ENCODE data around the gene RELCH.

The RELCH gene

DNA sequence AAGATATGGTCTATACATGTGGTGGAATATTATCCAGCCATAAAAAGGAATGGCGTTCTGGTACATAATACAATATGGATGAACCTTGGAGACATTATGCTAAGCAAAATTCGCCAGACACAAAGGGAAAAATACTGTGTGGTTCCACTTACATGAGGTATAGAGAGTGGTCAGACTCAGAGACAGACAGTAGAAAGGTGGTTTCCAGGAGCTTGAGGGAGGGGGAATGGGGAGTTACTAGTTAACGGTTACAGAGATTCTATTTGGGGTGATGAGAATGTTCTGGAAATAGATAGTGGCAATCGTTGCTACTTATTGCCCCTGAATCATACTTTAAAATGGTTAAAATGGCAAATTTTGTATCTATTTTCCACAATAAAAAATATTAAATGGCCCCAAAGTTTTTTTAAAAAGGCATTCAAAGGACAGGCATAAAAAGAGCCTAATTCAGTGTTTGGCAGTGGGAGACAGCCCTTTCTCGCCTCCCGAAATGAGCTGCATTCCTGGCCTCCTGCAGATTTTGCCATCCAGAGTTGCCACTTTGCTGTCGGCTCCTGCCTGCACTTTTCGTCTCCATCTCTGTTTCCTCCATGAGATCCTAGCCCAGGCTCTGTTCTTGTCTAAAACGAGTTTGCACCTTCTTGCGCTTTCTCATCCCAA, 151.5 kb downstream of the RELCH start:
- no peak for DNase-seq (ENCODE audit: low spot score)

DNA sequence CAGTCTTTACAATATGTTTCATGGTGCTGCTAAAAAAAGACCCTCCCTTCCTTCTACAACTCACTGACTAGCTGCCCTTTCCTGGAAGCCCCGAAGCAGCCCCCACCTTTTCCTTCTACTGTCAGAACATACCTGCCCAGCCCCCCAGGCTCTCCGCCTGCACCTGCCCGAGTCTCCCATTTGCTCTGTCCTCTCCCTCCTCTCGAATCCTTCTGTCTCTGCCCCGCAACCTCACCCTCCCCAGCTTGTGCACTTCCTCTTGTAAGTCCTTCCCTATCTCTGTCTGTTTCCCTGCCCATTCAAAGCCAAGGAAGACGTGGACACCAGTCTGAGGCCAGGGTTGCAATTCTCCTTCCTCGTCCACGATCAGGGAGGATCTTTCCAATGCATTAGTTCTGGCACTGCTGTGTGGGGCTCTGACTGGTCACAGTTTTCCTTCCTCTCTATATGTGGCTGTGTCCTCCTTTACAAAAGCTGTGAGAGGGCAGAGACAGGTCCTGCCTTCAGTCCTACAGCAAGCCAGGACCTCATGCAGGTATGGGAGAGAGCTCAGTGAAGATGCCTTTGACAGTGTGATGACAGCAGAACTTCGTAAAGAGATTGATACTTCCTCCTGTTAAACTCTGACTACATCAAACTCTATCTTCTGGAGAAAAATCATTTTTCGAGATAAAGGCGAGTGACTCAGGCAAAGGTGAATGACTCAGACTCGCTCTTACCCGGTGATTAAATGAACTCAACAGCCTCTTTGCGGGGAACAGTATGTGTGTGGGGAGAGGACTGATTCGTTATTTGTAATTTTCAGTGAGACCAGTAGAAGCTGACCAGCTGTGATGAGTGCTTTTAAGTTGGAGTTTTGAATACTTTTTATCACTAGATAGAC, 152.3 kb downstream of the RELCH start:
- no peak for DNase-seq (ENCODE audit: low spot score)

DNA sequence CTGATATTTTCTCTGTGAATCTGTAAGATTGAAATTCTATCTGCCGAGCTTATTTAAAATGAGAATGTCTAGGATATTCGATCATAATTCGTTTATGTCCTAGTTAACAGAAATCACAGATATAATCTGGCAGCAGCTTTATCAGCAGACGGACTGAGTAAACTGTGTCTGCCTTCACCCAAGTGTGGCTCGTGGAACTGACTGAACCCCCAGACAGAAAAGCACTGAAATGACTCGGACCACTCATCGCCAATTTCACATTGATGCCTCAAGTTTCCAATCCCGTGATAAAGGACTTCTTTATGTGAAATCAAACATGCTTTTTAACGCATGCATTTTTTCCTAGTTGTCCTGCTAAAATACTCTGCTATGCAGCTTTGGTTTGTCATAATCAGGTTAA, 153.9 kb downstream of the RELCH start:
- no peak for DNase-seq (ENCODE audit: low spot score)

GRCh38 chr18:62341473-62341872, 154.4 kb downstream of the RELCH start:
- DNase-seq (ENCODE audit: low spot score): no peak

- no peak for DNase-seq (ENCODE audit: low spot score)
Measured at GRCh38 chr18:62342884-62343283, 155.8 kb downstream of the RELCH start.

DNA sequence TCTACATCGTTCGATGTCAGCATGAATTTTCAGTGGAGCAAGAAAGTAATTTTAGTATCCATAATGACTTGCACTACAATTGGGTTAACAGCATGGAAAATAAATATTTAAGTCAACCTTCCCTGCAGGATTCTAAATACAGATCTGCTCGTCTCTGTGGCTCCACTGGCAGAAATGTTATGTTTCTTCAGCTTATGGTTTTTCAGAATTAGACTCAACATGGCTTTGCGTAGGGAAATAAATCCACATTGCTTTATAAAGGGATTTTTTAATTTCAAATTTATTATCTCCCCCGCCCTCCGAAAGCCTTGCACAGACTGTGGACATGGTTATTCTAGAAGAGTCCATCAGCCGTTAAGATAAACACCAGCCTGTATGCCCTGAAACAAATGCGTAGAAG, 156.3 kb downstream of the RELCH start:
- no peak for DNase-seq (ENCODE audit: low spot score)

- no peak for DNase-seq (ENCODE audit: low spot score)
Measured at GRCh38 chr18:62345909-62346308, 158.9 kb downstream of the RELCH start.

DNA sequence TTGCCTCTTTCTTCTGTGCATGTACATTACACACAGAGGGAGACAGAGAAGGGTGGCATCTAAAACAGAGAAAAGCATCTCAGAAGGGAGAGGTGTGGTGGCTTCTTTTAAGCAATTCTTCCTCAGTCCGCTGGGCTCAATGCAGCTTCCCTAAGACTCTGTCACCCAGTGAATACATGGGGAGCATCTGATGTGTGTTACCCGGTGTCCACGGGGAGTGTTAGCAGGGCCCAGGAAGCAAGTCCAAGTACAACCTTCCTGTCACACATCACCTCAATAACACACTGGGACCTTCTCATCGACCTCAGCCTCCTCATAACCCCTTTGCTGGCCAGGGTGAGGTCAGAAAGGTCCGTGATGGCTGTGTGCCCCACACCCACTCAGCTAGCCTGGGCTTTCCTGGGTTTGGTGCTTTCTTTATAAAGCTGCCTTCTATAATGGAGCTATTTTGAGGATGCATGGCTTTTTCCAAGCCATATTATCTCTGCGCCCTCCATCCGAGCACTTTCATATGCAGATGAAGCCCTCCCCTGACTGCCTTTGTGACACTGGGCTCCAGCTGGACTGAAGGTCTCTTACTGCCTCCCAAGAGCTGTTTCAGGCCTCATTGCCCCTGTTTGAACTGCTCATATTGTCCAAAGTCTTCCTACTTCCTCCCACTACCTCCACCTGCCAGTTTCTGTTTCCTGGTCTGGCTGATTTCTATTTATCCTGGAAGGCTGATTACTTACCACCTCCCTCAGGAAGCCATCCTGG, 159.5 kb downstream of the RELCH start:
- no peak for DNase-seq (ENCODE audit: low spot score)

DNA sequence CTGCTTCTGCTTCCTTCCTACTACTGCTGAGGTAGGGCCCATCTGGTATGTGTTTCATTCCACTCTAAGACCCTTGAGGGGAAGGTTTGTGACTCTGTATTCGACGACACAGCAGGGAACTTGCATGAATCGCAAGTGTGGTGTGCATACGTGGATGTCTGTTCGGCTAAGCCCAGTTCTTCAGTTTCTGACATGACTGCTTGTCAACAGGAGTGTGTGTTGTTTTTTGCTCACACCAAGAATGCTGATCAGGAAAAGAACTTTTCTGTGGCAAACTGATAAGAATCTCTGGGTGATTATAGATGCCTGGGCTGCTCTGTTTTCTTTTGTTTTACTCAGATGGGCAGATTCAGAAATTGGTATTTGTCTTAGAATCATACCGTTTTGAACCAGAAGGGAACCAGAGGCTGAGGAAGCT, 160.0 kb downstream of the RELCH start:
- no peak for DNase-seq (ENCODE audit: low spot score)

DNA sequence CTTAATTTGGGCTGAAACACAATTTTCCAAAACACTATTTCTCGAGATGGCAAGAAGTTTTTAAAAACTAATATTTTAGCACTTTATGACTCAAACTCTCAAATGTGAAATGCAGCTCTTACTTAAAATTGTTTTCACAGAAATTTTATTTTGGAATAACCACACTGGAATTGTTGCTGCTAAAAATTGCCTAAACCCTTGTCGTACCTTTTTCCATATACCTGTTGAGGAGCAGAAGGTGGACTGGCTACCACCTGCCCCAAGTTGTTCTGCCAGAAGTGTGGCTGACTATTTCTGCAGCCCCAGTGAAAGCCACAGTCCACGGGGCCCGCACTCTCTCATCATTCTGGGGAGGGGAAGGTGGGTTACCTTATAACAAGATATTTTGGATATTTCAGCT, 161.4 kb downstream of the RELCH start:
- DNase-seq (ENCODE audit: low spot score): no peak

DNA sequence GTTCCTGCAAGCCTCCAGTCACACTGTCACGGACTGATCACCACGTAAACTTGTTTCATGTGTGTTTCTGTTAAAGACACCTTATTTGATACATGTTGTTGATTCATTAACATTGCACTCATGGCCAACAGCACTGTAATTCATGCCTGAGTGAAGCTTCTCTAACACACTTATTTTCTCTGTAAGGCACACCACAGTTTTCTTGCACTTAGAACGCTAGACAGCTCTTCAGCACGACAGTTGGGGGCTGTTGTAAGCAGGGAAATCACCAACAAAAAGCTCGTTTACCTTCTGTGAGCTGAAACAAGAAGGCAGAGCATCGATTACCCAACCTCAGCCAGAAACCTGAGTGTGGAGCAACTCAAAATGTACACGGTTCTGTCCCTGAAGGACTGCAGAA, 166.1 kb downstream of the RELCH start:
- DNase-seq (ENCODE audit: low spot score): no peak

DNA sequence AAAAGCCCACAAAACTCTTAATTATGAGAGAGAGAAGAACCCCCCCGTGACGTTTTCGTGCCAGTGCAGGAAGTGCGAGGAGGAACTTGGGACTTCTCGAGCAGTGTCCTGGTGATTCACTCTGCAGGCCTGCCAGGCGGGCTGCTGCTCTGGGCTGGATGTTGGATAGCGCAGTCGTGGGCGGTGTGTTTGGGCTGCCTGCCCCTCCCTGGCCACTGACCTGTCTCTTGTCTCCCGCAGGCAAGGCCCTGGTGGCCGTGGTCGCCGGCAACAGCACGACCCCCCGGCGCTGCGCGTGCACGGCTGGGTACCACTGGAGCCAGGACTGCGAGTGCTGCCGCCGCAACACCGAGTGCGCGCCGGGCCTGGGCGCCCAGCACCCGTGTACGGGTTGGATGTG, 167.1 kb downstream of the RELCH start:
- DNase-seq (ENCODE audit: low spot score): no peak

- no peak for DNase-seq (ENCODE audit: low spot score)
Measured at GRCh38 chr18:62357079-62357719, 170.1 kb downstream of the RELCH start.

All from SW480 (cell line).